D721Med (cell line): ENCODE measurements around the gene TXNDC11.

Source experiments
- DNase-seq: peaks from one replicate; pipeline ENCODE4 v3.0.0; 2011; ENCODE audit warnings: low spot score; ENCODE audit not compliant: insufficient read length
- FAIRE-seq: peaks from 2 replicates; lab custom pipeline; 2011; peaks lifted over from hg19 to GRCh38; lab: Jason Lieb, UNC
- TF ChIP-seq, protein P1 (sequence below): IDR thresholded peaks from 2 replicates; pipeline ENCODE4 v1.5.1; 2012; ENCODE audit warnings: mild to moderate bottlenecking, control low read depth; ENCODE audit not compliant: insufficient read depth; ENCODE audit errors: missing control alignments

Gene TXNDC11

DNA sequence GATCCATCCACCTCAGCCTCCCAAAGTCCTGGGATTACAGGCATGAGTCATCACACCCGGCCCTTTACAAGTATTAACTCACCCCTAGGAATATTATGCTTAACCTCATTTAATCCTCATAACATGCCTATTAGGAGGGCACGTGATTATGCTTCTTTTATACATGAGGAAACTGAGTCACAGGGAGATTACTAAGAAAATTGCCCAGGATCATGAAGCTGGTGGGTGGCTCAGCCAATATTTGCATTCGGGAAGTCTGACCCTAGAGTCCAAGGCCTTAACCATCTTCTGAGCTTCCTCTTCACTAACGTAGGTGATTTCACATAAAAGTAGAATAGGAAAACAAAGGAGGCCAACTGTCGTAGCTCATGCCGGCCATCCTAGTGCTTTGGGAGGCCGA is 93.4 kb downstream of the TXNDC11 start:
- no peak for DNase-seq
- TF ChIP-seq, protein P1, sequence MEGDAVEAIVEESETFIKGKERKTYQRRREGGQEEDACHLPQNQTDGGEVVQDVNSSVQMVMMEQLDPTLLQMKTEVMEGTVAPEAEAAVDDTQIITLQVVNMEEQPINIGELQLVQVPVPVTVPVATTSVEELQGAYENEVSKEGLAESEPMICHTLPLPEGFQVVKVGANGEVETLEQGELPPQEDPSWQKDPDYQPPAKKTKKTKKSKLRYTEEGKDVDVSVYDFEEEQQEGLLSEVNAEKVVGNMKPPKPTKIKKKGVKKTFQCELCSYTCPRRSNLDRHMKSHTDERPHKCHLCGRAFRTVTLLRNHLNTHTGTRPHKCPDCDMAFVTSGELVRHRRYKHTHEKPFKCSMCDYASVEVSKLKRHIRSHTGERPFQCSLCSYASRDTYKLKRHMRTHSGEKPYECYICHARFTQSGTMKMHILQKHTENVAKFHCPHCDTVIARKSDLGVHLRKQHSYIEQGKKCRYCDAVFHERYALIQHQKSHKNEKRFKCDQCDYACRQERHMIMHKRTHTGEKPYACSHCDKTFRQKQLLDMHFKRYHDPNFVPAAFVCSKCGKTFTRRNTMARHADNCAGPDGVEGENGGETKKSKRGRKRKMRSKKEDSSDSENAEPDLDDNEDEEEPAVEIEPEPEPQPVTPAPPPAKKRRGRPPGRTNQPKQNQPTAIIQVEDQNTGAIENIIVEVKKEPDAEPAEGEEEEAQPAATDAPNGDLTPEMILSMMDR: no peak
- FAIRE-seq: no peak

- TF ChIP-seq, protein P1: no peak
- DNase-seq (no peak), FAIRE-seq (no peak)
Measured at GRCh38 chr16:11642765-11643116, 99.9 kb downstream of the TXNDC11 start.

- DNase-seq (no peak), FAIRE-seq (no peak)
- TF ChIP-seq, protein P1: peak; percentile 66
Measured at GRCh38 chr16:11640987-11641817, 101.5 kb downstream of the TXNDC11 start.

GRCh38 chr16:11639925-11640899 is 102.4 kb downstream of the TXNDC11 start:
- FAIRE-seq: no peak
- TF ChIP-seq, protein P1: no peak
- DNase-seq: no peak

DNA sequence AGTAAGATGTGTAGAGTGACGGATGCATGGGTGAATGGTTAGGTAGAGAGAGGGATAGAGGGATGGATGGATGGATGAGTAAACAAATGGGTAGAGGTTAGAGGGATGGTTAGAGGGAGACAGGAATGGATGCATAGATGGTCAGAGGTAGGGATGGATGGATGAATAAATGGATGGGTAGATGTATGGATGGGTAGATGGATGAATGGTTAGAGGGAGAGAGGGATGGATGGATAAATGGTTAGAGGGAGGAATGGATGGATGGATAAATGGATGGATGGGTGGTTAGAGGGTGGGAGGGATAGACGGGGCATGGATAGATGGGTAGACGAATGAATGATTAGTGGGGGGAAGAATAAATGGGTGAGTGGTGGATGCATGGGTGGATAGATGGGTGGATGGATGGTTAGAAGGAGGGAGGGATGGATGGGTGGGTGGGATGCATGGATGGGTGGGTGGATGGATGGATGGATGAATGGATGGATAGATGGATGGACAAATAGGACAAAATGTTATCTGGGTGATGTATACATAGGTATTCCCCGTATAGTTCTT is 103.6 kb downstream of the TXNDC11 start:
- TF ChIP-seq, protein P1: no peak
- no peak for FAIRE-seq
- no peak for DNase-seq

GRCh38 chr16:11638140-11638539 is 104.5 kb downstream of the TXNDC11 start:
- no peak for FAIRE-seq
- DNase-seq: no peak
- TF ChIP-seq, protein P1: no peak
